Transverse colon (tissue), 4 donors: Measurements from ENCODE around the gene SIGLEC1.

Experiments
- CTCF ChIP-seq, 5 experiments: fragments of 200-600 bp in 3 of 5; fragments of 450-650 bp in 2 of 5; sonication (generic) in 3 of 5; IDR thresholded peaks; 1 replicate in 2 of 5; 2 replicates in 3 of 5; pipeline ENCODE4 v1.5.1; 2016 to 2017; ENCODE audit warnings: antibody characterized with exemption in 5 of 5, inconsistent platforms in 3 of 5, mild to moderate bottlenecking in 2 of 5, moderate library complexity in 1 of 5
- EP300 ChIP-seq: sonication (generic); formaldehyde crosslinking; IDR thresholded peaks from one replicate; pipeline ENCODE4 v1.6.1; 2017; ENCODE audit warnings: antibody characterized with exemption, low read depth
- POLR2AphosphoS5 ChIP-seq, 3 donors: sonication (generic); formaldehyde crosslinking; IDR thresholded peaks; one replicate each; pipeline ENCODE4 v1.6.1; 2016; ENCODE audit warnings: antibody characterized with exemption in 3 of 3

- no peak for TF ChIP-seq CTCF (IDR thresholded peaks at IDR 0.05)
- no peak for TF ChIP-seq POLR2AphosphoS5 (IDR thresholded peaks at IDR 0.05)
- TF ChIP-seq EP300: no peak
Measured at GRCh38 chr20:3739054-3739925, 26.9 kb upstream of the SIGLEC1 start.
